A673 (cell line): ENCODE data around the gene MYO6. TPM values are rescaled to one million over a fixed set of nuclear protein-coding genes. Genes with fewer than 3 reads are reported as not detected.

Experiments used
- BruUV-seq: library from RNA; stranded (reverse); fragments of 400-500 nt; replicated peaks from 2 replicates; lab custom pipeline; 2021; lab: Mats Ljungman, UMichigan
- CTCF ChIA-PET: fragments of 300-600 bp; sonication (Branson Sonifier 250); formaldehyde crosslinking; loops from one replicate; lab custom pipeline; 2022; ENCODE audit warnings: antibody characterized with exemption; lab: Charles Lee
- POLR2A ChIA-PET: fragments of 300-600 bp; sonication (Branson Sonifier 250); formaldehyde crosslinking; loops from one replicate; lab custom pipeline; 2022; ENCODE audit warnings: antibody characterized with exemption; ENCODE audit not compliant: low non-redundant PET; lab: Charles Lee
- DNase-seq: peaks from one replicate; pipeline ENCODE4 v3.0.0-alpha.2; 2015; ENCODE audit warnings: low spot score
- H3K27ac ChIP-seq: fragments of 200-600 bp; sonication (generic); 2 replicates; pipeline ENCODE4 v1.5.1; 2016; ENCODE audit warnings: mixed run types, low read depth, mild to moderate bottlenecking, mixed read lengths, antibody characterized with exemption, low read length; ENCODE audit not compliant: poor library complexity, severe bottlenecking
- H3K27me3 ChIP-seq: fragments of 200-600 bp; sonication (generic); replicated peaks from 2 replicates; pipeline ENCODE4 v1.6.1; 2017; ENCODE audit warnings: mixed run types, low read depth, mild to moderate bottlenecking, mixed read lengths, antibody characterized with exemption, low read length; ENCODE audit not compliant: insufficient read depth, poor library complexity
- H3K36me3 ChIP-seq: fragments of 200-600 bp; sonication (generic); 2 replicates; pipeline ENCODE4 v1.6.1; 2016; ENCODE audit warnings: mixed run types, mild to moderate bottlenecking, mixed read lengths, antibody characterized with exemption, low read length; ENCODE audit not compliant: insufficient read depth, poor library complexity, severe bottlenecking
- H3K4me1 ChIP-seq: fragments of 200-600 bp; sonication (generic); 2 replicates; pipeline ENCODE4 v1.6.1; 2017; ENCODE audit warnings: mixed run types, mild to moderate bottlenecking, mixed read lengths, antibody characterized with exemption, low read length; ENCODE audit not compliant: insufficient read depth, poor library complexity, severe bottlenecking
- H3K4me3 ChIP-seq: fragments of 200-600 bp; sonication (generic); 2 replicates; pipeline ENCODE4 v1.5.1; 2016; ENCODE audit warnings: low read depth, mixed run types, mild to moderate bottlenecking, mixed read lengths, low read length; ENCODE audit not compliant: poor library complexity, severe bottlenecking
- H3K9me3 ChIP-seq: fragments of 200-600 bp; sonication (generic); 2 replicates; pipeline ENCODE4 v1.6.1; 2016; ENCODE audit warnings: mixed run types, low read depth, mild to moderate bottlenecking, mixed read lengths, antibody characterized with exemption, low read length; ENCODE audit not compliant: poor library complexity, severe bottlenecking
- EZH2 ChIP-seq: fragments of 200-600 bp; sonication (generic); IDR thresholded peaks from 2 replicates; pipeline ENCODE4 v1.6.1; 2017; ENCODE audit warnings: borderline replicate concordance, low read depth, mild to moderate bottlenecking, mixed read lengths, antibody characterized with exemption, low read length; ENCODE audit not compliant: poor library complexity, severe bottlenecking
- intact Hi-C: fragments of 100-400 bp; cut with micrococcal nuclease; formaldehyde crosslinking; loops from one replicate; pipeline ENCODE4 v1.10.0; 2022; ENCODE audit not compliant: unreplicated experiment
- total RNA-seq: library from RNA; stranded (reverse); gene quantifications from 2 replicates; pipeline ENCODE4 v1.2.3, GENCODE V29; 2021
- TF ChIP-seq, protein P1 (sequence below): fragments of 300-800, 200-600 bp; sonication (generic); conservative IDR thresholded peaks from 2 replicates; pipeline ENCODE4 v1.5.1; 2017; ENCODE audit warnings: low read depth, mild to moderate bottlenecking, antibody characterized with exemption, low read length, moderate library complexity, mixed read lengths

MYO6 gene
- total RNA-seq, 1 experiment from 2014 or later = 1.8 TPM

DNA sequence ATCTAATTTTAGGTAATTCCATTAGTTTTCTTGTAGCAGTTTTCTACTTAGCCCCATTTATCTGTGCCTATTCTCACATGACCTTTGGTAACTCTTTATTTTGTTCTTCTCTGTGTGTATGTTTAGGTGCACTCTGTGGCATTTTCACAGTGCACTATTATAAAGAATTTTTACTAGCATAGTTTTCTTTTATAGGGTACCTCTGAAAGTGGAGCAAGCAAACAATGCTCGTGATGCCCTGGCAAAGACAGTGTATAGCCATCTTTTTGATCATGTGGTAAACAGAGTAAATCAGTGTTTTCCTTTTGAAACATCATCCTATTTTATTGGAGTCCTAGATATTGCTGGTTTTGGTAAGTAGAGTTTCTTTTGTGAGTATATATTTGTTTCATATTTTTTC lies 107.9 kb downstream of the MYO6 start:
- intact Hi-C loops = no loop called here
- Histone ChIP-seq H3K4me1 (no peaks in the 10 kb centered on the region), H3K4me3 (no peak overlapping the region), H3K27ac (no peak overlapping the region), H3K9me3 (no peaks in the 10 kb centered on the region), H3K36me3 (no peaks in the 10 kb centered on the region), H3K27me3 (no peaks in the 10 kb centered on the region)
- BruUV-seq = no TSS peak
- ChIA-PET CTCF (no interaction called here), POLR2A (no interaction called here)
- no peak for DNase-seq
- TF ChIP-seq, protein P1, sequence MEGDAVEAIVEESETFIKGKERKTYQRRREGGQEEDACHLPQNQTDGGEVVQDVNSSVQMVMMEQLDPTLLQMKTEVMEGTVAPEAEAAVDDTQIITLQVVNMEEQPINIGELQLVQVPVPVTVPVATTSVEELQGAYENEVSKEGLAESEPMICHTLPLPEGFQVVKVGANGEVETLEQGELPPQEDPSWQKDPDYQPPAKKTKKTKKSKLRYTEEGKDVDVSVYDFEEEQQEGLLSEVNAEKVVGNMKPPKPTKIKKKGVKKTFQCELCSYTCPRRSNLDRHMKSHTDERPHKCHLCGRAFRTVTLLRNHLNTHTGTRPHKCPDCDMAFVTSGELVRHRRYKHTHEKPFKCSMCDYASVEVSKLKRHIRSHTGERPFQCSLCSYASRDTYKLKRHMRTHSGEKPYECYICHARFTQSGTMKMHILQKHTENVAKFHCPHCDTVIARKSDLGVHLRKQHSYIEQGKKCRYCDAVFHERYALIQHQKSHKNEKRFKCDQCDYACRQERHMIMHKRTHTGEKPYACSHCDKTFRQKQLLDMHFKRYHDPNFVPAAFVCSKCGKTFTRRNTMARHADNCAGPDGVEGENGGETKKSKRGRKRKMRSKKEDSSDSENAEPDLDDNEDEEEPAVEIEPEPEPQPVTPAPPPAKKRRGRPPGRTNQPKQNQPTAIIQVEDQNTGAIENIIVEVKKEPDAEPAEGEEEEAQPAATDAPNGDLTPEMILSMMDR = no peak
- no peak for TF ChIP-seq EZH2

DNA sequence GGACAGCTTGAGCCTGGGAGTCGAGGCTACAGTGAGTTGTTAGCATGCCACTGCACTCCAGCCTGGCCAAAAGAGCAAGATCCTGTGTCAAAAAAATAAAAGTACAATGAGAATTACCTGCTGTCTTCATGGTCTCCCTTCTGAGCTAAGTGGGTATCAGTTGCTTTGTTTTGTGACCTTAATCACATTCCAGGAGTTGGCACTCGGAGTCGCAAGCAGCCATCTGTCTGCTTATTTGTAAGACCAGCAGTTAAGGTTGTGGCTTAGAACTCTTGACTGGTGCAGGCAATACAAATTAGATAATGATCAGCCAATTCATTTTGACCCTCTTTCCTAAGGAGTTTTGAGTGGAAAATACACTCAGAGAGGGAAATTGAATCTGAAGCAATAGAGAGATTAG lies 114.0 kb downstream of the MYO6 start:
- Histone ChIP-seq H3K4me1 (no peaks in the 10 kb centered on the region), H3K36me3 (no peaks in the 10 kb centered on the region), H3K4me3 (no peak overlapping the region), H3K27me3 (no peaks in the 10 kb centered on the region), H3K27ac (no peak overlapping the region), H3K9me3 (no peaks in the 10 kb centered on the region)
- no peak for DNase-seq
- BruUV-seq = no TSS peak
- TF ChIP-seq EZH2 = no peak
- TF ChIP-seq, protein P1 = no peak
- intact Hi-C loops = no loop called here
- ChIA-PET CTCF (no interaction called here), POLR2A (no interaction called here)

DNA sequence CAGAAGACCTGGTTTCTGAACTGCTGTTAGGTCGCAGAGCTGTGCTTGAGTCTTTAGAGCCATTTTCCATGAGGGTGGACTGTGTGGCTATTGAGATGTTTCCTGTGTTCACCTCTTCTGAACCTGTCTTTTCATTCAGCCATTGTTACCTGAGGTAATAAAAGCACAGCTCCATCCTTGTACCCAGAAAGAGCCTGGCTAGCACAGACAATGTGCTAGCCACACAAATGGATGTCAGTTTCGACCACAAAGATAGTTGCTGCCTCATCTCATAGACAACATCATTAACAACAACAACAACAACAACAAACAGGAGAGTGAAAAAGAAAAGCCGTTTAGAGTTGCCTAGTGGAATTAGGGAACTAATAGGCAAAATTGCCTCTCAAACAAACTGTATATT lies 114.7 kb downstream of the MYO6 start:
- Histone ChIP-seq H3K4me1 (no peaks in the 10 kb centered on the region), H3K36me3 (no peaks in the 10 kb centered on the region), H3K27me3 (no peaks in the 10 kb centered on the region), H3K27ac (no peak overlapping the region), H3K4me3 (no peak overlapping the region), H3K9me3 (no peaks in the 10 kb centered on the region)
- intact Hi-C loops = no loop called here
- no peak for DNase-seq
- no TSS peak for BruUV-seq
- ChIA-PET CTCF (no interaction called here), POLR2A (no interaction called here)
- TF ChIP-seq, protein P1 = no peak
- no peak for TF ChIP-seq EZH2
